GM18873 (cell line): ENCODE measurements around the gene PLBD2.

Source experiments
- ATAC-seq: cut with Tn5 transposase; IDR thresholded peaks from one replicate; pipeline ENCODE4 v1.9.1; 2021; ENCODE audit warnings: mild to moderate bottlenecking, moderate library complexity, moderate number of reproducible peaks; ENCODE audit not compliant: unreplicated experiment, low FRiP score

The PLBD2 gene

GRCh38 chr12:113368331-113368730 lies 9.9 kb downstream of the PLBD2 start:
- no peak for ATAC-seq

- ATAC-seq: no peak
Measured at GRCh38 chr12:113369391-113369985, 11.1 kb downstream of the PLBD2 start.

- ATAC-seq: no peak
Measured at GRCh38 chr12:113370923-113371682, 12.7 kb downstream of the PLBD2 start.

- ATAC-seq: no peak
Measured at GRCh38 chr12:113371808-113372207, 13.4 kb downstream of the PLBD2 start.

GRCh38 chr12:113372371-113372770 lies 14.0 kb downstream of the PLBD2 start:
- ATAC-seq: no peak

GRCh38 chr12:113373440-113373839 lies 15.1 kb downstream of the PLBD2 start:
- no peak for ATAC-seq

GRCh38 chr12:113373969-113374368 lies 15.6 kb downstream of the PLBD2 start:
- no peak for ATAC-seq

- ATAC-seq: no peak
Measured at GRCh38 chr12:113374823-113375428, 16.5 kb downstream of the PLBD2 start.

GRCh38 chr12:113378291-113378690 lies 19.9 kb downstream of the PLBD2 start:
- no peak for ATAC-seq

- ATAC-seq: no peak
Measured at GRCh38 chr12:113381220-113381619, 22.8 kb downstream of the PLBD2 start.

GRCh38 chr12:113382206-113382605 lies 23.8 kb downstream of the PLBD2 start:
- ATAC-seq: no peak

GRCh38 chr12:113384778-113385177 lies 26.4 kb downstream of the PLBD2 start:
- ATAC-seq: no peak

- no peak for ATAC-seq
Measured at GRCh38 chr12:113385282-113385882, 27.0 kb downstream of the PLBD2 start.

- no peak for ATAC-seq
Measured at GRCh38 chr12:113386866-113387566, 28.6 kb downstream of the PLBD2 start.

- no peak for ATAC-seq
Measured at GRCh38 chr12:113387631-113388030, 29.2 kb downstream of the PLBD2 start.

GRCh38 chr12:113388351-113388750 lies 30.0 kb downstream of the PLBD2 start:
- ATAC-seq: no peak

GRCh38 chr12:113390064-113391043 lies 32.0 kb downstream of the PLBD2 start:
- no peak for ATAC-seq

- no peak for ATAC-seq
Measured at GRCh38 chr12:113391145-113391544, 32.8 kb downstream of the PLBD2 start.

- ATAC-seq: no peak
Measured at GRCh38 chr12:113391650-113392337, 33.4 kb downstream of the PLBD2 start.
